A549 (cell line): ENCODE results near the gene PRPF40A. TPM values are rescaled to one million over a fixed set of nuclear protein-coding genes. Genes with fewer than 3 reads are reported as not detected.

Source experiments
- ATAC-seq, 2 experiments: fragments of 200-7000 bp in 1 of 2; fragments of >200 bp in 1 of 2; cut with Nextera tagmentation in 1 of 2; cut with Tn5 transposase in 1 of 2; 3 replicates each; pipeline versions ENCODE4 v1.8.0 to v1.9.1; 2018 to 2020; ENCODE audit warnings: mild to moderate bottlenecking in 1 of 2, moderate library complexity in 1 of 2
- CTCF ChIA-PET: fragments of 300-600 bp; sonication (Branson Sonifier 250); formaldehyde crosslinking; extraction: SDS; loops from one replicate; lab custom pipeline; 2021; ENCODE audit warnings: antibody characterized with exemption, inconsistent platforms; lab: Yijun Ruan, JAX
- POLR2A ChIA-PET: fragments of 350-600 bp; formaldehyde crosslinking; extraction: SDS; loops from one replicate; lab custom pipeline; 2021; ENCODE audit warnings: antibody characterized with exemption, inconsistent platforms; lab: Yijun Ruan, JAX
- DNase-seq, 2 experiments: peaks; one replicate each; pipeline versions ENCODE4 v3.0.0 to v3.0.0-alpha.2; 2011 to 2016; ENCODE audit warnings: low read depth in 1 of 2, low spot score in 1 of 2
- FAIRE-seq: peaks from 2 replicates; lab custom pipeline; 2011; peaks lifted over from hg19 to GRCh38; lab: Jason Lieb, UNC
- H3K27ac ChIP-seq, 2 experiments: fragments of >200 bp; sonication (Bioruptor Twin); formaldehyde crosslinking; 3 replicates each; pipeline ENCODE4 v1.5.1; 2016 to 2017
- H3K4me1 ChIP-seq: fragments of >200 bp; sonication (Bioruptor Twin); formaldehyde crosslinking; 3 replicates; pipeline ENCODE4 v1.6.1; 2016
- H3K4me2 ChIP-seq: fragments of >200 bp; sonication (Bioruptor Twin); formaldehyde crosslinking; 3 replicates; pipeline ENCODE4 v1.6.1; 2016
- H3K4me3 ChIP-seq: fragments of >200 bp; sonication (Bioruptor Twin); formaldehyde crosslinking; 3 replicates; pipeline ENCODE4 v1.5.1; 2016
- H3K9me3 ChIP-seq: fragments of >200 bp; sonication (Bioruptor Twin); formaldehyde crosslinking; 3 replicates; pipeline ENCODE4 v1.6.1; 2016
- CBX2 ChIP-seq: fragments of 200-600 bp; sonication (generic); IDR thresholded peaks from 2 replicates; pipeline ENCODE4 v1.6.1; 2016; ENCODE audit warnings: low read depth, mild to moderate bottlenecking, borderline replicate concordance
- CBX8 ChIP-seq: fragments of 200-600 bp; sonication (generic); IDR thresholded peaks from 2 replicates; pipeline ENCODE4 v1.6.1; 2016
- CHD2 ChIP-seq: fragments of 150-350 bp; IDR thresholded peaks from 2 replicates; pipeline ENCODE4 v1.6.1; 2014; ENCODE audit warnings: low read length; ENCODE audit not compliant: partially characterized antibody
- EHF ChIP-seq: fragments of 250-450 bp; sonication (Bioruptor Pico); IDR thresholded peaks from 2 replicates; pipeline ENCODE4 v1.5.0; 2020; ENCODE audit warnings: mild to moderate bottlenecking
- ESRRA ChIP-seq: fragments of 150-350 bp; IDR thresholded peaks from 2 replicates; pipeline ENCODE4 v1.6.1; 2014; ENCODE audit warnings: mild to moderate bottlenecking, low read length, borderline replicate concordance
- FOSB ChIP-seq: fragments of 250-450 bp; sonication (Bioruptor Pico); IDR thresholded peaks from 2 replicates; pipeline ENCODE4 v1.5.0; 2020; ENCODE audit warnings: mild to moderate bottlenecking, moderate library complexity
- FOSL2 ChIP-seq, 2 experiments: fragments of 450-650 bp in 1 of 2; fragments of >200 bp in 1 of 2; sonication (Bioruptor Twin) in 1 of 2; formaldehyde crosslinking; IDR thresholded peaks; 2 replicates each; pipeline versions ENCODE4 v1.5.0 to v1.6.1; 2016 to 2020; ENCODE audit warnings: mild to moderate bottlenecking in 1 of 2, moderate library complexity in 1 of 2
- GATA3 ChIP-seq: IDR thresholded peaks from 2 replicates; pipeline ENCODE4 v1.6.1; 2012; ENCODE audit warnings: borderline replicate concordance
- HDAC2 ChIP-seq: fragments of 200-600 bp; sonication (generic); IDR thresholded peaks from 2 replicates; pipeline ENCODE4 v1.6.1; 2016
- HOXA7 ChIP-seq: fragments of 250-450 bp; sonication (Bioruptor Pico); IDR thresholded peaks from 2 replicates; pipeline ENCODE4 v1.5.0; 2020; ENCODE audit warnings: mild to moderate bottlenecking, moderate library complexity
- JUN ChIP-seq, 2 experiments: fragments of >200 bp; sonication (Bioruptor Twin); formaldehyde crosslinking; IDR thresholded peaks; 2 replicates in 1 of 2; 3 replicates in 1 of 2; pipeline ENCODE4 v1.6.1; 2016 to 2017
- JUNB ChIP-seq: fragments of >200 bp; sonication (Bioruptor Twin); formaldehyde crosslinking; IDR thresholded peaks from 2 replicates; pipeline ENCODE4 v1.6.1; 2016
- KDM5A ChIP-seq: fragments of 200-600 bp; sonication (generic); IDR thresholded peaks from 2 replicates; pipeline ENCODE4 v1.6.1; 2016; ENCODE audit warnings: antibody characterized with exemption, mild to moderate bottlenecking
- MAX ChIP-seq: IDR thresholded peaks from 2 replicates; pipeline ENCODE4 v1.6.1; 2012
- MYC ChIP-seq: IDR thresholded peaks from 2 replicates; pipeline ENCODE4 v1.6.1; 2012; ENCODE audit warnings: mild to moderate bottlenecking, inconsistent platforms, low read length, improper control_type of control experiment, borderline replicate concordance
- NPAS2 ChIP-seq: fragments of 250-450 bp; sonication (Bioruptor Pico); IDR thresholded peaks from 2 replicates; pipeline ENCODE4 v1.8.0; 2022; ENCODE audit warnings: mild to moderate bottlenecking, moderate library complexity, borderline replicate concordance
- NR3C1 ChIP-seq: fragments of >200 bp; sonication (Bioruptor Twin); formaldehyde crosslinking; IDR thresholded peaks from 3 replicates; pipeline ENCODE4 v1.6.1; 2017
- POLR2AphosphoS2 ChIP-seq: conservative IDR thresholded peaks from 2 replicates; pipeline ENCODE4 v1.6.1; 2012; ENCODE audit warnings: low read length, improper control_type of control experiment, inconsistent platforms
- RARB ChIP-seq: fragments of 250-450 bp; sonication (Bioruptor Pico); IDR thresholded peaks from 2 replicates; pipeline ENCODE4 v1.8.0; 2021; ENCODE audit warnings: mild to moderate bottlenecking, moderate library complexity
- RFX5 ChIP-seq: fragments of 450-650 bp; IDR thresholded peaks from 2 replicates; pipeline ENCODE4 v1.7.1; 2014; ENCODE audit warnings: antibody characterized with exemption, mild to moderate bottlenecking, moderate library complexity
- RNF2 ChIP-seq: fragments of 200-600 bp; sonication (generic); IDR thresholded peaks from 2 replicates; pipeline ENCODE4 v1.6.1; 2016; ENCODE audit warnings: low read depth, mild to moderate bottlenecking, antibody characterized with exemption, moderate library complexity, borderline replicate concordance
- SMC3 ChIP-seq: fragments of >200 bp; sonication (Bioruptor Twin); formaldehyde crosslinking; IDR thresholded peaks from 3 replicates; pipeline ENCODE4 v1.6.1; 2018; ENCODE audit warnings: inconsistent platforms
- SREBF2 ChIP-seq: fragments of 450-650 bp; IDR thresholded peaks from 2 replicates; pipeline ENCODE4 v1.6.1; 2014; ENCODE audit warnings: mild to moderate bottlenecking, moderate library complexity
- TP53 ChIP-seq: fragments of 250-450 bp; sonication (Bioruptor Pico); IDR thresholded peaks from 2 replicates; pipeline ENCODE4 v1.5.0; 2021; ENCODE audit warnings: mild to moderate bottlenecking, moderate library complexity
- USF2 ChIP-seq: fragments of 450-650 bp; IDR thresholded peaks from 2 replicates; pipeline ENCODE4 v1.6.1; 2014; ENCODE audit warnings: antibody characterized with exemption
- ZC3H11A ChIP-seq: fragments of 450-650 bp; IDR thresholded peaks from 2 replicates; pipeline ENCODE4 v1.6.1; 2014; ENCODE audit warnings: antibody characterized with exemption, mild to moderate bottlenecking
- ZFP36 ChIP-seq: fragments of 450-650 bp; IDR thresholded peaks from 2 replicates; pipeline ENCODE4 v1.6.1; 2014; ENCODE audit warnings: borderline replicate concordance; ENCODE audit not compliant: partially characterized antibody
- ZNF302 ChIP-seq: fragments of 250-450 bp; sonication (Bioruptor Pico); IDR thresholded peaks from 2 replicates; pipeline ENCODE4 v1.9.0; 2021; ENCODE audit warnings: inconsistent platforms, mild to moderate bottlenecking, moderate library complexity
- ZSCAN20 ChIP-seq: fragments of 250-450 bp; sonication (Bioruptor Pico); IDR thresholded peaks from 2 replicates; pipeline ENCODE4 v1.8.0; 2022; ENCODE audit warnings: mild to moderate bottlenecking, moderate library complexity
- WGBS: methylation state at CpG from one replicate; pipeline ENCODE4 v1.1.6; 2017; ENCODE audit errors: missing lambda C conversion rate; 5-methylcytosine and 5-hydroxymethylcytosine counted together
- polyA plus RNA-seq, 4 experiments: library from polyadenylated mRNA; depleted of rRNA in 3 of 4; stranded (reverse); fragments of >200 nt; fragmentation: RNase III in 1 of 4; extraction: RNeasy Plus Mini Kit Qiagen cat#74134 plus additional on column Dnase treatment in 1 of 4; gene quantifications; 2 replicates in 3 of 4; 3 replicates in 1 of 4; pipeline ENCODE4 v1.2.3, GENCODE V29; 2011 to 2017
- TF ChIP-seq, protein P1 (sequence below): fragments of >200 bp; sonication (Bioruptor Twin); formaldehyde crosslinking; IDR thresholded peaks from 2 replicates; pipeline ENCODE4 v1.6.1; 2016

PRPF40A gene
- polyA plus RNA-seq, 2 of the 4 experiments (the other 2 are of a cell fraction): 75.1 to 186 TPM

DNA sequence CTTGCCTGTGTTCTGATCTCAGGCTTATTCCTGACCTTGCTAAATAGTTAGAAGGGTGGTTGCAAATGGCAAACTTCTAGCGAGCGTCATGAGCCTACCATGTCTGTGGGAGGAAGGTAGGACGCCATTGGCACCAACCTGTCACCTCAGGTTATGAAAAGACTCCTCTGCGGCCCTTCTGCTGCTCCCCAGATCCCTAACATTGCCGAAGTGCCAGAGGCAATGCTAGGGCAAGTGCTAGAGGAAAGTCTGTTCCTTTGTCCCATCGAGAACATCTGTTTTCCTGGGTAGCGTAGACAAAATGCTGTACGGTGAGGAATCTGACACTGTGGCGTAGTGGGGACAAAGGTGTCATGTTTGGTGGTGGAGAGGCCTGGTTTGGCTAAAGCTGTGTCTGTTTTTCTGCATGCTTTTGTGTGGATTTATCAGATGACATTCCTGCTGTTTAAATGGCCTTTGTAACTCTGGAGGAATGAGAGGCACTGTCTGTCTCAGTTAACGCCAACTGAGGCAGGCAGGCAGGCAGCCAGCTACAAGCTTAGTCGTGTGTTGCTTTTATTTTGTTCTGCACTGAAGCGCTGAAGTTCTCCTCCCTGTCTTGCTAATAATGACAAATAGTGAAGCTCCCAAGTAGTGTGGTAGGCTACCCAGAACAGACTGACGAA lies 94.1 kb downstream of the PRPF40A start:
- H3K4me3 ChIP-seq: no peak overlapping the region
- H3K4me1 ChIP-seq: no peaks in the 10 kb centered on the region
- no peak overlapping the region for H3K27ac ChIP-seq
- DNase-seq: no peak
- ChIA-PET CTCF (interaction anchor here (4.2 kb wide), 1 partner anchor 12 kb away, joined by 26 read pairs; no protein-coding TSS in a partner anchor), POLR2A (no interaction called here)
- no peak for ATAC-seq
- WGBS: 90% methylated on average over 13 of the region's 13 CpGs
- H3K9me3 ChIP-seq: no peaks in the 10 kb centered on the region
- FAIRE-seq: no peak
- TF ChIP-seq SMC3: no peak
- TF ChIP-seq HDAC2: no peak
- TF ChIP-seq JUN (IDR thresholded peaks at IDR 0.05): no peak
- no peak for TF ChIP-seq JUNB
- no peak overlapping the region for H3K4me2 ChIP-seq

DNA sequence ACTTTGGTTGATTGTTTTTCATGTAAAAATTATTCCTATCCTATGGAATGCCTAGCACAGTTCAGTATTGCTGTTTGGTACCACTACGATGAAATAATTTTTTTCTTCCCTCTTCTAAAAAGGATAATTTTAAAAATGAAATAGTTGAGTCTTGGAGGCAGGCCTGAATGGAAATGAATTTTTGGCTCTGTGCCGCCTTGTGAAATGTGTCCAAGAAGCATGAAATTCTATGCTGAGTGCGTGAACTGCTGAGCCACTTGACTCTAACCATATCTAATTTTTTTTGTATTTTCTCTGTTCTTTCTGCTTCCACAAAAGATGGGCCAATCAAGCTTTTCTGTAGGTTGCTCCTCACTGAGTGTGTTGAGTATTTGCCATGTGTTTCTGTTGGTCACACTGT lies 95.0 kb downstream of the PRPF40A start:
- H3K4me1 ChIP-seq: no peaks in the 10 kb centered on the region
- ChIA-PET POLR2A (no interaction called here), CTCF (interaction anchor here (1.1 to 1.4 kb wide), 2 partner anchors 13 to 14 kb away, joined by 4 read pairs; no protein-coding TSS in a partner anchor)
- TF ChIP-seq CHD2 (no peak), ZNF302 (CRISPR knock-in tag) (no peak), ESRRA (no peak), RFX5 (no peak), NPAS2 (CRISPR knock-in tag) (no peak), FOSB (CRISPR knock-in tag) (no peak), NR3C1 (no peak), GATA3 (no peak), EHF (CRISPR knock-in tag) (no peak), USF2 (no peak), FOSL2 (IDR thresholded peaks at IDR 0.05) (no peak), FOSL2 (CRISPR knock-in tag; IDR thresholded peaks at IDR 0.05) (no peak), JUNB (no peak), SMC3 (no peak), HOXA7 (CRISPR knock-in tag) (no peak), KDM5A (no peak), RARB (CRISPR knock-in tag) (no peak), RNF2 (no peak), ZSCAN20 (CRISPR knock-in tag) (no peak), MAX (no peak)
- TF ChIP-seq, protein P1, sequence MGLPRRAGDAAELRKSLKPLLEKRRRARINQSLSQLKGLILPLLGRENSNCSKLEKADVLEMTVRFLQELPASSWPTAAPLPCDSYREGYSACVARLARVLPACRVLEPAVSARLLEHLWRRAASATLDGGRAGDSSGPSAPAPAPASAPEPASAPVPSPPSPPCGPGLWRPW: no peak
- DNase-seq (no peak), ATAC-seq (no peak), FAIRE-seq (no peak)
- H3K4me3 ChIP-seq: no peak overlapping the region
- no peak overlapping the region for H3K27ac ChIP-seq
- no peak overlapping the region for H3K4me2 ChIP-seq
- WGBS: 93% methylated on average over 3 of the region's 3 CpGs
- H3K9me3 ChIP-seq: no peaks in the 10 kb centered on the region

GRCh38 chr2:152620985-152621384 lies 96.3 kb downstream of the PRPF40A start:
- H3K27ac ChIP-seq: no peak overlapping the region
- no peak for TF ChIP-seq ZNF302 (CRISPR knock-in tag)
- no peak for TF ChIP-seq ZC3H11A
- no peak for TF ChIP-seq ESRRA
- TF ChIP-seq MYC: no peak
- no peak for TF ChIP-seq HOXA7 (CRISPR knock-in tag)
- TF ChIP-seq RARB (CRISPR knock-in tag): no peak
- TF ChIP-seq CBX8: no peak
- no peak for TF ChIP-seq POLR2AphosphoS2
- no peak for TF ChIP-seq RFX5
- no peak for TF ChIP-seq MAX
- TF ChIP-seq CBX2: no peak
- TF ChIP-seq TP53 (CRISPR knock-in tag): no peak
- no peak for TF ChIP-seq SREBF2
- TF ChIP-seq ZFP36: no peak
- no peak for TF ChIP-seq CHD2
- TF ChIP-seq JUN (IDR thresholded peaks at IDR 0.05): no peak
- DNase-seq (no peak), ATAC-seq (no peak), FAIRE-seq (no peak)
- H3K9me3 ChIP-seq: no peaks in the 10 kb centered on the region
- no peaks in the 10 kb centered on the region for H3K4me1 ChIP-seq
- no peak overlapping the region for H3K4me2 ChIP-seq
- WGBS: 91% methylated on average over 9 of the region's 9 CpGs
- no peak overlapping the region for H3K4me3 ChIP-seq
- POLR2A ChIA-PET: no interaction called here
- CTCF ChIA-PET: interaction anchor here (1.0 to 2.0 kb wide), 4 partner anchors 14 to 584 kb away, joined by 3 to 5 read pairs (median 4); partner anchors contain the start of gene STAM2
